ENCODE measurements around the gene DLG2.

DNA sequence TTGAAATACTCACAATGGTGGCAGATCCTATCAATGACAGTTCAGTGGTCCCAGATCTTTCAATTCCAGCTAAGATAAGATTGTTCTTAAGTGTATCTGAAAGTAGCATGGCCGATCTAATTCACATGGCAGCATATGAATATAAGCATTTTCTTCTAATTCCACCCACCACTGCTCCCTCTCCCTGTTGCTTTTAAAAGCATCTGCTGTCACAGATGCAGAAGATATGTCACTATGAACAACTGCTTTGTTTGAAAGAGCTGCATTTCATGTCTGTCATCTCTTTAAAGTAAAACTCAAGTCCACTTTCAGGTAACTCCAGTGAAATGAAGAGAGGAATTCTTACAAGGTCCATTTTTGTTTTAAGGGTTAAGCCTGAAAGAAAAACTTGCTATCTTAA is 1044.0 kb downstream of the DLG2 start:
- TF ChIP-seq FOXP2 (optimal IDR thresholded peaks at IDR 0.05; ENCODE audit: borderline replicate concordance, extremely low read depth, extremely low read length, insufficient read depth) (no peak), TAF1 (IDR thresholded peaks at IDR 0.05; ENCODE audit: borderline replicate concordance, insufficient read depth, low read length) (no peak), POLR2AphosphoS5 (IDR thresholded peaks at IDR 0.05; ENCODE audit: low read depth, low read length) (no peak), SIN3A (IDR thresholded peaks at IDR 0.05; ENCODE audit: borderline replicate concordance, insufficient read depth, low read length) (no peak)
- TF ChIP-seq, protein P1, sequence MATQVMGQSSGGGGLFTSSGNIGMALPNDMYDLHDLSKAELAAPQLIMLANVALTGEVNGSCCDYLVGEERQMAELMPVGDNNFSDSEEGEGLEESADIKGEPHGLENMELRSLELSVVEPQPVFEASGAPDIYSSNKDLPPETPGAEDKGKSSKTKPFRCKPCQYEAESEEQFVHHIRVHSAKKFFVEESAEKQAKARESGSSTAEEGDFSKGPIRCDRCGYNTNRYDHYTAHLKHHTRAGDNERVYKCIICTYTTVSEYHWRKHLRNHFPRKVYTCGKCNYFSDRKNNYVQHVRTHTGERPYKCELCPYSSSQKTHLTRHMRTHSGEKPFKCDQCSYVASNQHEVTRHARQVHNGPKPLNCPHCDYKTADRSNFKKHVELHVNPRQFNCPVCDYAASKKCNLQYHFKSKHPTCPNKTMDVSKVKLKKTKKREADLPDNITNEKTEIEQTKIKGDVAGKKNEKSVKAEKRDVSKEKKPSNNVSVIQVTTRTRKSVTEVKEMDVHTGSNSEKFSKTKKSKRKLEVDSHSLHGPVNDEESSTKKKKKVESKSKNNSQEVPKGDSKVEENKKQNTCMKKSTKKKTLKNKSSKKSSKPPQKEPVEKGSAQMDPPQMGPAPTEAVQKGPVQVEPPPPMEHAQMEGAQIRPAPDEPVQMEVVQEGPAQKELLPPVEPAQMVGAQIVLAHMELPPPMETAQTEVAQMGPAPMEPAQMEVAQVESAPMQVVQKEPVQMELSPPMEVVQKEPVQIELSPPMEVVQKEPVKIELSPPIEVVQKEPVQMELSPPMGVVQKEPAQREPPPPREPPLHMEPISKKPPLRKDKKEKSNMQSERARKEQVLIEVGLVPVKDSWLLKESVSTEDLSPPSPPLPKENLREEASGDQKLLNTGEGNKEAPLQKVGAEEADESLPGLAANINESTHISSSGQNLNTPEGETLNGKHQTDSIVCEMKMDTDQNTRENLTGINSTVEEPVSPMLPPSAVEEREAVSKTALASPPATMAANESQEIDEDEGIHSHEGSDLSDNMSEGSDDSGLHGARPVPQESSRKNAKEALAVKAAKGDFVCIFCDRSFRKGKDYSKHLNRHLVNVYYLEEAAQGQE (IDR thresholded peaks at IDR 0.05; ENCODE audit: insufficient read depth in 1 of 2, low read depth in 2 of 2, low read length in 2 of 2): no peak
